GM18505 (cell line): ENCODE results near the gene SLC44A1.

Experiments used
- ATAC-seq: cut with Tn5 transposase; IDR thresholded peaks from one replicate; pipeline ENCODE4 v1.9.1; 2021; ENCODE audit not compliant: unreplicated experiment
- POLR2A ChIP-seq: IDR thresholded peaks from 4 replicates; pipeline ENCODE4 v1.6.1; 2011; ENCODE audit warnings: borderline replicate concordance; ENCODE audit not compliant: insufficient read depth, insufficient read length; ENCODE audit errors: extremely low read depth

The SLC44A1 gene

DNA sequence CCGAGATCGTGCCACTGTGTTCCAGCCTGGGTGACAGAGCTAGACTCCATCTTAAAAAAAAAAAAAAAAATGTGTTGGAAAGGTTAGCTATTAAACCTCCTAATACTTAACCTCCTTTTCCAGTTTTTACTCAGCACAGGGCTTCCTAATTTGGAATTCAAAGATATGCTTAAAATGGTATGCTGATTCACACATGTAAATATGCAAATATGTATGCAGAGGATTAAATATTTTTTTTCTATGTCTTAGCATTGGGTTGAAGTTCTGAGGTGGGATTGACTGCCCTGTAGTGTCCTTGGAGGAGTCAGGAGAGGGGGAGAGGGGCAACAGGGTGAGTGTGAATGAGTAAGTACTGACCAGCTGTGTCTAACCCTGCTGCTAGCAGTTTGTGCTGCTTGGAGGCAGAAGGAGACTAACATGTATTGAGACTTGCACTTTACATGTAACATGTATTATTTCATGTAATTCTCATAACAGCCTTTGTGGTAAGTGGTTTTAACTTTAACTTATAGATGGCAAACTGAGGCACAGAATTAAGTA, 63.2 kb downstream of the SLC44A1 start:
- no peak for TF ChIP-seq POLR2A
- no peak for ATAC-seq

DNA sequence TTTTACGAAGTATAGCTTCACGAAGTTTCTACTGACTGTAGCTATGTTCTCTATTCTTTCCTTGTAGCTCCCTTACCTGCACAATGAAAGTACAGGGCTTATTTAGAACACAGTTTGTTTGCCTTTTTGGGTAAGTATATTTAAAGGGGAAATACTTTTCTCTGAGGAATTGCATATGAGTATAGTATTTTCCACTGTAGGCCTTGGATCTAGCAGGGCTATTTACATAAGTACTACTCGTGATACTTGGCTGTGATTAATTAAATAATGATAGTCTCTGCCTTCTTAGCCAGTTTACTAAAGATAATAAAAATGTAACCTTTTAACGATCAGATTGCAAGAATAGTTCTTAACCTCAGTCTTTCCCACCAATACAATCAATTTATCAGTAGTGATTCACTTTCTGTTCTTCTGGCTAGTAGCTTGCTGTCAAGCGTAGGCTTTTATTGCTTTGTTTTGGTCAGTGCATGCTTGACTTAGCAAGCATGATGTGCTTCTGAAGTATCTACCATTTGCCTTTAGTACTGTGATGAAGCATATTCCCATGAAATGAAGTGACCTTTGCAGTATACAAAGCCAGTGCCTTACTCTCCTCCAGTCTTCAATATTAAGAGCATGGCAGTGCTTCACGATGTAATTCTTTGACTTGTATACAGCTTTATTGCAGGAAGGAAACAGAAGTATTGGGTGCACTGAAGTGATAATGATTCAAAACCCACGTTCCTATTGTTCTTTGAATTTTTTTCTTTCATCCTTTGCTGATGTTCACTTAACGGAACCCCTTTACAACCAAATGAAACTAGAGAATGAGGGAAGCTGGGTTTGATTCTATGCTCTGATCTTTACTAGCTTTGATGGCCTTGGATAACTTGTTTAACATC, 64.2 kb downstream of the SLC44A1 start:
- ATAC-seq, result no peak
- TF ChIP-seq POLR2A, result no peak

DNA sequence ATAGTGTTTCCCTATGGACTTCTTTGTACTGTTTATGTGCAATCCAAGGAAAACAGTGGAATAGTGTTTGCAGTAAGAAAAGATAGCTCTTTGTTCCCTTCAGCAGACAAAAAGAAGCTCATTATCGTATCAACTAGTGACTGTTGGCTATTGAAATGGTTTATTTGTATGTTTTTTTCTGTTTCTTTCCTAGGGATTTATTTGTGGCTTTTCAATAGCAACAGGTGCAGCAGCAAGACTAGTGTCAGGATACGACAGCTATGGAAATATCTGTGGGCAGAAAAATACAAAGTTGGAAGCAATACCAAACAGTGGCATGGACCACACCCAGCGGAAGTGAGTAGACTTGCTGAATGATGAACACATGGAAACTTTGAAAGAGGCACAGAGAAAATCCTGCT, 65.1 kb downstream of the SLC44A1 start:
- no peak for ATAC-seq
- no peak for TF ChIP-seq POLR2A

DNA sequence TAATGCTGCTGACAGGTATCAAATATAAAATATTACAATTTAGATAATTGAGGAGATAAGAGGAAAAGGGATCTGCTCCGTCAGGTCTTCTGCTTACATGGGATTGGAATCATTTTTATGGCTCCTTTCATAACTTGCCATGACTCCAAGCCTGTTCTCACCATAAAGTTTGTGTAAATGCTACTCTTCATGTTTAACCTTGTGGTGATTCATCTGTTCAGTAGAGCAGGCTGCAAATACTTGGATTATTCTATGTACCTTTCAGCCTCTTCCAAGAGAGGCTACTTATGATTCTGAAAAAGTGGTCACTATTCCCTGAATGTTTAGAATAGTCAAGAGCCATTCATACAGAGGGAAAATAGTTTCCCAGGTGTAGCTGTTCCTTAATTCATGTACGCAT, 66.9 kb downstream of the SLC44A1 start:
- no peak for ATAC-seq
- TF ChIP-seq POLR2A, result no peak

DNA sequence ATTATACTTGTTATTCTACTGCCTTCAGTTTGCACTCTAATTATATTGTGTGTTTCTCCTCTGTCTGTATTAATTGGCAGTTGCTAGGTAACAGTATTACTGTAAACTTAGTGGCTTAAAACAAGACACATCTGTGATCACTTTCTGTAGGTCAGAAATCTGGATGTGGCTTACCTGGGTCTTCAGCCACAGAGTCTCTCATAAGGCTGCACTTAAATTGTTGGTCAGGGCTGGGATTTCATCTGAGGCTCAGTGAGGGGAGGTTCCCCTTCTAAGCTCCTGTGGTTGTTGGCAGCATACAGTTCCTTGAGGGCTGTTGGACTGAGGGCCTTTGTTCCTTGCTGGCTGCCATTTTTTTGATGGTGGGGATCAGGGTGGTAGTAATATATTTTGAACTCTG, 68.8 kb downstream of the SLC44A1 start:
- ATAC-seq, result no peak
- no peak for TF ChIP-seq POLR2A

DNA sequence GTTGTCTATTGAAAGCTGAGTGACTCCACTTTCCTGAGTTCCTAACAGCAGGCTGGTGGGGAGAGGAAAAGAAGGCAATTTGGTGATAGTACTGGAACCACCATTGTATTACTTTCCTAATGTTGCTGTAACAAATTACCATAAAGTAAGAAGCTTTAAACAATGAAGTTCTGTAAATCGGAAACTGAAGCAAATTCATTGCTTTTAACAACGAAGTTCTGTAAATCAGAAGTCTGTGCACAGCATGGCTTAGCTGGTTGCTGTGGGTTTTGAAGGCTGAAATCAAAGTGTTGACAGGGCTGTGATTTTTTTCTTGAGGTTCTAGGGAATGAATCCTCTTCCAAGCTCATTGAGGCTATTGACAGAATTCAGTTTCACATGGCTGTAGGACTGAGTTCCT, 72.3 kb downstream of the SLC44A1 start:
- ATAC-seq, result no peak
- TF ChIP-seq POLR2A, result no peak

DNA sequence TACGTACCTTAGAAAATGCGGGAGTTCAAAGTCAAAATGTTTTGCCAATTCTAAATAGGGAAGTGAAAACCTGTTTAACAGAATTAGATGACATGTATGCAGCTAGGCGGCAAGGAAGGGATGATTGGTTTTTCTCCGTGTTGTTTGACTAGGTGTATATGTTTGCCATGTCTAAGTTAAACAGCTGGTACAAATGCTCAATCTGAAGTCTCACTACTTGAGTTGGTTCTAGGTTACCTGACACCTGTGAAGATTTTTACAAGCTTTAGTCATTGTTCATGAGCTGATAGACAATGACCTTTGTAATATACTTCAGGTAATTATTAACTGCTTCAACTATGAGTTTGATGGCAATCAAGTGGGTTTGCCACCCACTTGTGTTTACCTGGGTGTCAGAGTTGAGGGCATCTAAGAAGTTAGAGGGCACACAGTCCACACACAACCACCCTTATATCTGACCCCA, 74.3 kb downstream of the SLC44A1 start:
- TF ChIP-seq POLR2A, result no peak
- ATAC-seq, result no peak

DNA sequence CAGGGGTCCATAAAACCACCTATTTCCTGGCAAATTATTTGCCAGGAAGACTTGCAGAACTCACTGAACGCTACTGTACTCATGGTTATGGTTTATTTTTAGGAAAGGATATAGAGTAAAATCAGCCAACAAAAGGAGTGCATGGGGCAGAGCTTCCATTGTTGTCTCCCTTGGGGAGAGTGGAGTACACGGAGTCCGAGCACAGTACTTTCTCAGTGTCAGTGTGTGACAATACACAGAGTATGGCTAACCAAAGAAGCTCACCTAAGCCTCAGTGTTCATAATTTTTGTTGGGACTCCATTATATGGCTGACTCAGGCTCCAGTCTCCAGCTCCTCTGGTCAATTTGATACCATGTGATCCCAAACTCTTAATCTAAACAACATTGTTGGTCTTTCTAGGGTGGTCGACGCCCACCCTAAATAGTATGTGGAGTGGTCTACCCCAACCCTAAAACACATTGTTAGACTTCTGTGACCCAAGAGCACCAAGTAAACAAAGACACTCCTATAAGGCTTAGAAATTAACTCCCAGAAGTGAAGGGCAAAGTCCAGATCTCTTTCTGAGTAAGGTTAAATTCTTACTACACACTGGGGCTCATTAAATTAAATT, 74.9 kb downstream of the SLC44A1 start:
- no peak for TF ChIP-seq POLR2A

DNA sequence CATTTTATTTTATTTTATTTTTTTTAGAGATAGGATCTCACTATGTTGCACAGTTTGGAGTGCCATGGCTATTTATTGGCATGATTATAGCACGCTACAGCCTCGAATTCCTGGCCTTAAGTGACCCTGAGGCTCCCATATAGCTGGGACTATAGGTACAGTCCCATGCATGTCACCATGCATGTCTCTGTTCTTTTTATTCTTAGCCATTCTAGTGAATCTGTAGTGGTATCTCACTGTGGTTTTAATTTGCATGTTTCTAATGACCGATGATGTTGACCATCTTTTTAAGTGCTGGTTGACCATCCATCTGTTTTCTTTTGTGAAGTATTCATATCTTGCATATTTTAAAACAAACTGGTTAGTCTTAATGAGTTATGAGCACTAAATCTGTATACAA, 76.1 kb downstream of the SLC44A1 start:
- no peak for TF ChIP-seq POLR2A

More for the DNA sequence above, 74.9 kb downstream of the SLC44A1 start:
- ATAC-seq, result no peak

DNA sequence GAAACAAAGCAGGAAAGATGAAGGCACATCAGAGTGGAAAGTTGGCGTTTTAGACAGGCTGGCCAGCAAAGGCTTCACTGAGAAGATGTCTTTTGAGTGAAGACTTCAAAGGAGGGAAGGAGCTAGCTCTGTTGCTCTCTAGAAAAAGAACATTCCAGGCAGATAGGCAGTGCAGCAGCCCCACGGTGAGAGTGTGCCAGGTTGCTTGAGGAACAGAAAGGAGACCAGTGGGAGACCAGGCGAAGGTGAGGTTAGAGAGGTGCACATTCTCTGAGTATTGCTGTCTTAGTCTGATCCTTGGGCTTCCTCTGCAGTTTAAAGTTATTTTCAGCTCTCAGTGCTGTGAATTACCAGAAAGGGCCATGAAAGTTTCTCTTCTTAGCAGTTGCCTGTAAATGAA, 83.8 kb downstream of the SLC44A1 start:
- no peak for ATAC-seq
- no peak for TF ChIP-seq POLR2A

More for the DNA sequence above, 76.1 kb downstream of the SLC44A1 start:
- ATAC-seq, result no peak

DNA sequence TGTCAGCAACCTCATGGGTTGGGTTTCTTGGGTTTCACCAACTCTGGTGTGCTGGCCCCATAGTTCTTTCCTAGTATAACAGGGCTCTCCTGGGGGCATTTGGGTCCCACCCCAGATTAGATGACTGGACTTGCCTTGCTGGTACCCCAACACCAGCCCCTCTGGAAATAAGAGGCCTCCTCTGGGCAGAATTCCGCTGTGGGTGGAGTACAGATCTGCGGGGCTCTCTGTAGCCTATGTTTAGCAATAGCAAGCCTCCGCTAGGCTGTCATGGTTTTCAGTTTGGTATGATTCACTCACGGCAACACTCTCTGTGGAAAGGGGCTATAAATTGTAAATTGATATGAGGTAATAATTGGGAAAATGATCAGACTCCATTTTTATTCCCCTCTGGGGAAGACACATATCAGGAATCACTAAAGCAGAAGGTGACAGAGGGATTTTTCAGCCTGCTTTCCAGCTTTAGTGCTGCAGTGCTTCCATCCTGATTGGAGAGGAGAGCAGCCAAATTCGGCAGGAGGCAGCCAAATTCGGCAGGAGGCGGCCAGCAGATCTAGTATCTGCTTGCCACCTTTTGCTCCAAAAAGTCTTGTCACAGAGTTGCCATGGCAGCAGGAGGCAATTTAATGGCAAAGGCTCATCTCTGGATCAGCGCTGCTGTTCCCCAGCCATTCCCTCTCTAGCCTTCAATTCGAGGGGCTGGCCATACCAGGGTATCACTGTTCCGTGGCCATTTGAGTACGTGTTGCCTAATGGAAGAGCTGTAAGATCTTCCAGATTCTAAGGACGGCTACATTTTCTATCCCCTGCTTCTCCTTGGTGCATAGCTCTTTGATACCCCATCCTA, 84.6 kb downstream of the SLC44A1 start:
- TF ChIP-seq POLR2A, result no peak
- no peak for ATAC-seq

DNA sequence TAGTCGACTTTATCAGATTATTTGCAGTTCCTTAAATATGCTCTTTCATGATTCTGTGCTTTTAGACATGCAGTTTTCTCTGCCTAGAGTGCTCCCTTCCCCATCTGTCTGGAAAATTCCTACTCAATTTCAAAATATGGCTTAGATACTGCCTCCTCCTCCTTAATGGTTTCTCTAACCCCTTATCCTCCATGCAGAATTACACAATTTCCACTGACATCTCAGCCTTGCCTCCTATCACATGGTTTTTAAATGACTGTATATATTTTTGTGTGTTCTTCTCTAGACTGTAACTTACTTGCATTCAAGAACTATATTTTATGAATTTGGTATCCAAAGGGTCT, 85.2 kb downstream of the SLC44A1 start:
- TF ChIP-seq POLR2A, result no peak

DNA sequence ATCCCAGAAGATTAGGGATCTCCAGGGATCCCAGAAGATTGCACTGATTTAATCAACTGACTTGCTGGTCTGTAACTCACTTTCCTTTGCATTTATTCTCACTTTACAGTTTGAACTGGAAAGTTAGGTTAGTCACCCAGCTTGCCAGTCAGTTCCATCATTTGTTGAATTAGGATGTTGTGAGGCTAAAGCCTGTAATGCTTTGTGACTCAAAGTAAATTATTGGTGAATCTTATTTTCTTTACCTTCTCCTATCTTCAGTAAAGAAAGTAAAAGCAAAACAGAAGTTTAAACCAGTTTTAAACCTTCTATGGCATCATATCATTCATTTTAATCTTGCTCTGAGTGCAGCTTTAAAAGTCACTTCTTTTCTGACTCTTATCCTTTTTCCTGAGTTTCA, 85.8 kb downstream of the SLC44A1 start:
- TF ChIP-seq POLR2A, result no peak
- ATAC-seq, result no peak

More for the DNA sequence above, 85.2 kb downstream of the SLC44A1 start:
- ATAC-seq, result no peak
